ENCODE results near the gene MAGI1. TPM values are rescaled to one million over a fixed set of nuclear protein-coding genes. Genes with fewer than 3 reads are reported as not detected.
A peak's percentile ranks its signal among the peaks of the same experiment; 100 is the strongest.
"Not testable (repeated sequence)": the region's sequence is repeated elsewhere in the genome, so short reads cannot be mapped to it uniquely, and the experiment has no call there.

The MAGI1 gene
- total RNA-seq, 1 donor from 2014 or later: 33.1 TPM

DNA sequence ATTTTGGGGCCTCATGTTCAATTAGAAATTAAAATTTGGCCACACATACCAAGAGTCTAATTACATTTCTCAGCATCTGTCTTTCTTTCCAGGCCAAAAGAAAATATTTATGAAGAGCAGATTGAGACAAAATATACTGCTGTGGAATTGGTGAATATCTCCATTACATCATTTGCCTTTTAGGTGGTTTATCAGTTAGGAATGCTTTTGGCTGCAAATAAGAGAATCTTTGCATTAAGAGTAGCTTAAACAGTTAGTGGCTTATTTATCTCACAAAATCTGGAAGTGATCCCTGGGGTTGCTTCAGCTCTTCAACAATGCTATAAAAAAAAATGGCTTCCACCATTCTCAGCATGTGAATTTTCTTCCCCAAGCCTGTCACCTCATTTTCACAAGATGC is 308.7 kb downstream of the MAGI1 start:
- no peak for ATAC-seq
- intact Hi-C loops (cut with DNase I): loop anchor here (5.0 to 10.0 kb wide), 3 partner anchors 135 to 385 kb away; no protein-coding TSS in a partner anchor
- no peak for DNase-seq (ENCODE audit: missing footprints)

DNA sequence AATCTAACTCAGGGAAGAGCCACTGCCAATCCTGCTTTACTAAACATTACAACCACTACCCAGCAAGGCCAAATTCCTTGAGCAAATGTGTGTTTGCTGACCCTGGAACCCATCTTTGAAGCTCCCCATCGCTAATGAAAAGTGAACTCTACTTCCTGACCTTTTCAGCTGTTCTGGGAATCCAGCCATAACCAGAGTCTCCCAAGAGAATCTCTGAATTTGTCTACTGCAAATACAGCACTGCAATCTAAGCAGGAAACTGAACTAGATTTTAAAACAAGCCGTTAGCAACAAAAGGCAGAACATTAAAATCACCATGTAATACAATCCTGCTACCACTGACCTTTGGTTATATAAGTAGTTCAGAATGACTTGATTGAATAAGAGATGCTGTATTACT is 309.2 kb downstream of the MAGI1 start:
- DNase-seq (ENCODE audit: missing footprints): no peak
- intact Hi-C loops (cut with DNase I): no loop called here
- peak; percentile 77 for ATAC-seq

DNA sequence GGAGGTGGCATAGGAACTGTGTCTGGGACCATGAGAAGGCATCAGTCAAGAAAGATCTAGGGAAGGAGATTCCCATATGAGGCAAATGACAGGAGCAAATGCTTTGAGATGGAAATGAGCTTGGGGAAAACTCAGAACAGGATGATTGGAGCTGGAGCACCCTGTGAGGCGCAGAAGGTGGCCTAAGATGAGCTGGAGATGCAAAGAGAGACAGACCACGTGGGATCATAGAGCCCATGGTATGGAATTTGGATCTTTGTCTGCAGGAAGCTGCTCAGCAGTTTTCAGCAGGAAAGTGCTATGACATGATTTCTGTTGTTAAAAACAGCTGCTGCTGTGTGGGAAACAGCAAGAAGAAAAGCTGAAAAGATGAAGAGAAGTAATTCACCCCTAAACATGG is 310.6 kb downstream of the MAGI1 start:
- no peak for DNase-seq (ENCODE audit: missing footprints)
- ATAC-seq: no peak
- intact Hi-C loops (cut with DNase I): no loop called here

- DNase-seq (ENCODE audit: missing footprints): no peak
- intact Hi-C loops (cut with DNase I): no loop called here
- ATAC-seq: no peak
Observed at GRCh38 chr3:65723985-65724384, 314.7 kb downstream of the MAGI1 start.

GRCh38 chr3:65723011-65723410 is 315.7 kb downstream of the MAGI1 start:
- intact Hi-C loops (cut with DNase I): no loop called here
- no peak for DNase-seq (ENCODE audit: missing footprints)

DNA sequence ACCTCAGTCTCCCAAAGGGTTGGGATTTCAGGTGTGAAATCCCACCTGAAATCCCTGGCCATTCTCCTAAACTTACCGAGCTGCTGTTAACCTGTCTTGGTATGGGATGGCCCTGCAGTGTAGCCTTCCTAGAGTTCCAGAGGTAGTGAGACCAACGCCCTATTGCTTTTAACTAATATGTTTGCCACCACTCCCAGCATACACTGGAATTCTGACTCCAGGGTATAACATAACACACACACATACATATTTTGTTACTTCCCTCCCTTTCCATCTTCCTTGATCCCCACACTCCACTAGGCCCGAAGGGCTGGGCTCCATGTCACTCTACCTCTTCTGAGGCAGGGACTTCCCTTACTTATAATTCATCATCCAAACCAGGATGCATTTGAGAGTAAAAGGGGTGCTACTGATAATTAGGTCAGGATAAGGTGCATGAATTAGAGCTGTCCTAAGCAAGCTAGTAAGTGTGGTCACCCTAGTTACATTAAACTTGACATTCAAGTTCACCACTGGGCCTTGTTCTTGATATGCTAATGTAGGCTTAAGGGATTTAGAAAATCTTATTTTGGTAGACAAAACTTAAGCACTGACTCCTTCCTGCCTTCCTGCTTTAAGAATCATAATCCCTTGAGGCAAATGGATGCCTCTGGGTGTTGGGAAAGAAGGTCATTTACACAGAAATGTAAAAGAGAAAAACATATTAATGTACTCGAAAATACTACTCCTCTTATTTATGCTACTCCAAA is 317.6 kb downstream of the MAGI1 start:
- intact Hi-C loops (cut with DNase I): no loop called here
- ATAC-seq (no peak), DNase-seq (ENCODE audit: missing footprints) (no peak)

More at GRCh38 chr3:65723011-65723410, 315.7 kb downstream of the MAGI1 start:
- no peak for ATAC-seq

DNA sequence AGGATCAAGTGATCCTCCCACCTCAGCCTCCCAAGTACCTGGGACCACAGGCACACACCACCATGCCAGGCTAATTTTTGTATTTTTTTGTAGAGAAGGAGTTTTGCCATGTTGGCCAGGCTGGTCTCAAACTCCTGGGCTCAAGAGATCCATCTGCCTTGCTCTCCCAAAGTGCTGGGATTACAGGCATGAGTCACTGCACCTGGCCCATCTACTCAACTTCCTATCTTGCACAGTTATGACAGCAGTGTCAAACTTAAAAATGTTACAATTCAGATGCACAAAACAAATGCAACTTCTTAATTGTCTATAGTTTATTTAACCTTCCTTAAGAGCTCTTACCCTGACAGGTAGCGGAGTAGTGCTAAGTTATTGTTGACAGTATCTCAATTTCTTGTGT is 319.1 kb downstream of the MAGI1 start:
- ATAC-seq; DNase-seq (ENCODE audit: missing footprints); intact Hi-C loops (cut with DNase I): not testable (repeated sequence)

DNA sequence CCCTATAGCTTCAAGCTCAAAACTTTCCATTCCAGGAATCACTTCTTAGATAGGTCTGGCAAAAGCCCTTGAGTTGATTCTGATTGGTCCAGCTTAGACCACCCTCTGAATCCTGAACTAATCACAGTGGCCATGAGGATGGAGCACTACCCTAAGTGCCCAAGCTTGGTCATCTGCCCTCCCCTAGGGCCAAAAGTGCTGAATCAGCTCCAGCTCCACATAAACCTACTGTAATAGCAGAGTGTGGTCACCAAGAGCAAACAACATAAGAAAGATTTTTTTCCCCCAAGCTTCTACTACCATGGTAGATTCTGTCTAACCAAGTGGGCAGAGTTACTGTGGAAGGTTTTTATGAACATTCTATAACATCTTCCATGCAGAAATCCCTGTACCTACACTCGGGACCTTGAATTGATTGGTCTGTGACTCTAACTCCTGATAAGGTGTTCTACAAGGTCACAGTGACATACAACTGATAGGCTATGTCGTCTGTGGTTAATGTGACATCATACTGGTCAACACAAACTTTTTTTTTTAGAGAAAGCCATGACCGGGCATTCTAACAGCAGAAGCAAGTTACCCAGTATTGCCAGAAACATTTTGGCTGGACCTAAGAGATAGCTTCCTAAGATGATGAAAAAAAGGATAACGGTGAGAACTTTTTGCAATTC is 320.9 kb downstream of the MAGI1 start:
- ATAC-seq: no peak
- DNase-seq (ENCODE audit: missing footprints): no peak
- intact Hi-C loops (cut with DNase I): no loop called here

DNA sequence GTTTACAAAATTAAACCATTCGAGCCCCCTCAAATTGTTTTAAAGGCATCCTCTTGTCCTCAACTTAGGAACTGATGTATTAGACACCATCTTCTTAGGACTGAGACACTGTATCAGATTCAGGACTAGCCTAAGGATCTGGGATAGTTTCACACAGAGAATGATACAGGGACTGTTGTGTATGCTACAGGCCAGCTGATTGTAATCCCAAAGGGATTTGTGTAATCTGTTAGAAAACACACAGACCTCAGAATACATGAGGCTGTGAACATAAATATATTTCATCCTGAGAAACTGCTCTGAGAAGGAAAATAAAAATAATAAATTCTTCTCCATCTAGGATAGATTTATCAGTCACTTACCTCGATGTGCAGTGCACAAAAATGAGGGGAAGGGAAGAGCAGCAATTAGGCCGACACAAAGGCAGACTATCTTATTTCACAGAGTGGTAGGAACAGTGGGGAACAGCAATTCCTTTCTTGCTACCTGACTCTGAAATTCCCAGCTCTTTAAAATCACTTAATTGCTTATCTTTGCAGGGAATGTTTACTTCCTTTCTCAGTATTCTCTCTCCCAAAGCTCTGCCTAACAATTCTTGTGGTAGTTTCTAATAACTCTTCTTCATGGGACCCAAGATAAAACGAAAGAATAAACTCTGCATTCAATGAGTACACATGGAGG is 322.5 kb downstream of the MAGI1 start:
- intact Hi-C loops (cut with DNase I): no loop called here
- no peak for ATAC-seq
- no peak for DNase-seq (ENCODE audit: missing footprints)

- intact Hi-C loops (cut with DNase I): no loop called here
- peak; percentile 70 for ATAC-seq
- DNase-seq (ENCODE audit: missing footprints): no peak
Observed at GRCh38 chr3:65714134-65714533, 324.6 kb downstream of the MAGI1 start.

DNA sequence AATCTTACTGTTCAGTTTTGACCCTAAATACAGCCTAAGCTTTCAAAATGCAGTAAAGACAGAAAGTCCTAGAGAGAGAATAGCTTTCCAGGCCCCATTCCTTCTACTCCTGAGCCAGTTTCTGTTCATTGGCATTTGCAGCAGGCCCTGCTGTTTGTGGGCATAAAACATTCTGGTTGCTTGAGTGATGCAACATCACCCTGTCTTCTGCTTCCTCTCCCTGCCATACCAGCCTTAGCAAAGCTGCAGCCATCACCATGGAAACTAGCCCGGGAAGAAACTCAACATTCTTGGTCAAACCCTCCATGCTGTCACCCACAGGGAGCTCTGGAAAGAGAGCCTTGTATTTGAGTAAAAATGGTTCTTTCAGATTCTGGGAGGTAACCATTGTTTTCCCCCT is 325.7 kb downstream of the MAGI1 start:
- intact Hi-C loops (cut with DNase I): no loop called here
- ATAC-seq (no peak), DNase-seq (ENCODE audit: missing footprints) (no peak)

DNA sequence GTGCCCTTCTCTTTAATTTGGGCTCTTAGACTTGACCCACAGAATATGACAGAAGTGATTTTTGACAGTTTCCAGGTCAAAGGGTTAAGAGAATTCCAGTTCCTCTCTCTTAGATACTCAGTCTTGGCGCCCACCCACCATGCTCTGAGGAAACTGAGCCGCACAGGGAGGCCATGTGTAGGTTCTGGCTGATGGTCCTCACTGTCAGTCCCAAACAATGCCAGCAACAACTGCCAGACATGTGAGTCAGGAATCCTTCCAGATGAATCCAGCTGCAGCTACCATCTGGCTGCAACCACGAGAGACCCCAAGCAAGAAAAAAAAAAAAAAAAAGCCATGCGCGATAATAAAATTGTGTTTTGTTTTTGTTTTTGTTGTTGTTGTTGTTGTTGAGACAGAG is 326.6 kb downstream of the MAGI1 start:
- intact Hi-C loops (cut with DNase I): no loop called here
- no peak for DNase-seq (ENCODE audit: missing footprints)
- ATAC-seq: no peak

GRCh38 chr3:65706776-65707568 is 331.7 kb downstream of the MAGI1 start:
- ATAC-seq (no peak), DNase-seq (ENCODE audit: missing footprints) (no peak)
- intact Hi-C loops (cut with DNase I): no loop called here

DNA sequence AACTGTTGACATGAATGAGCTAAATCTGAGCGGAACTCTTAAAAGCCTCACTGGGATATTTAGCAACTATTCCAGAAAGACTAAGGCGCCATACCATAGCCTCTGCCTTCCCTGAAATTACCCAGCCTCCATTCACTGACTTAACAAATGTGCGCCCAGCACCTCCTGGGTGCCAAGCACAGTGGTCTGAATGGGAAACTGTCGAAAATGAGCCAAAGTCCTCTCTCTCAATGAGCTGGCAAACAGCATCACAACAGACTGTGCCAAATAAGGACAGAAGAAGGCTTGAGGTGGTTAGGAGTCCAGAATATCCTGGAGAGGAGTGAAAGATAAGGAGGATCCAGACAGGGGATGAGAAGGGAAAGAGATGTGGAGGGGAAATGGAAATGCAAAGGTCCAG is 332.4 kb downstream of the MAGI1 start:
- ATAC-seq (no peak), DNase-seq (ENCODE audit: missing footprints) (no peak)
- intact Hi-C loops (cut with DNase I): no loop called here

DNA sequence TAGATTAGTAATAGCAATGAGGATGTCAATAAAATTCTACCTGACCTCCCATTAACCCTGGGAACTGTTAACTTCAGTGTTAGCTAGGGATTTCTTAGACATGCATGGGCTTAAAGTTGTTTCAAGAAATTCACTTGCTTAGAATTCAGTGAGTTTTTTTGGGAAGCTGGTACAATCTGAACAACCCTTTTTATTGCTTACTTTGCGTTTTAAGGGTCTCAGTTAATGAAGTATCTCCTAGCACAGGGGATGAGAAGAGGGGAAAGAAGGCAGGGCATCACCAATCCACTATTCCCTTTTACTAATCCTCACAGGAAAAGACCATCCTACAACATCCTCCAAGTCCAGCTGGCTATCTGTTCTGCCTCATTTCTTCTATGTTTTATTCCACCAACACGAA is 334.9 kb downstream of the MAGI1 start:
- intact Hi-C loops (cut with DNase I): no loop called here
- no peak for DNase-seq (ENCODE audit: missing footprints)
- ATAC-seq: no peak

DNA sequence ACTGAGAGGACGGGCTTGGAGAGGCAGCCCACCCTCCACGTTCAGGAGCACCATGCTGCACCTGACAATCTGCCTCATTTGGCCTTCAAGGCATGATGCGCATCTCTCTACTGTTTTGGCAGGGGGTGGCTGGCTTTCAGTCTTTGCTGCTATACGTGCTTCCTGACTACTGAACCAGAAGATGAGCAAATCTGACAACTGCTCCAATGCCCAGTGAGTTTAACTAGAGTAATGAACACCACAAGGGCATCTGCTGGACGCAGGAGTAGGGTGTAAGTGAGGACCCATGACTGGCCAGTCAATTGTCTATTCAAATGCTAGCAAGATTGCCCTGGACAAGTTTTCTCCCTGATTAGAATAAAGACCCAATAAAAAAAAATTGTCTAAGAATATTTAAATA is 335.7 kb downstream of the MAGI1 start:
- no peak for ATAC-seq
- intact Hi-C loops (cut with DNase I): no loop called here
- no peak for DNase-seq (ENCODE audit: missing footprints)

DNA sequence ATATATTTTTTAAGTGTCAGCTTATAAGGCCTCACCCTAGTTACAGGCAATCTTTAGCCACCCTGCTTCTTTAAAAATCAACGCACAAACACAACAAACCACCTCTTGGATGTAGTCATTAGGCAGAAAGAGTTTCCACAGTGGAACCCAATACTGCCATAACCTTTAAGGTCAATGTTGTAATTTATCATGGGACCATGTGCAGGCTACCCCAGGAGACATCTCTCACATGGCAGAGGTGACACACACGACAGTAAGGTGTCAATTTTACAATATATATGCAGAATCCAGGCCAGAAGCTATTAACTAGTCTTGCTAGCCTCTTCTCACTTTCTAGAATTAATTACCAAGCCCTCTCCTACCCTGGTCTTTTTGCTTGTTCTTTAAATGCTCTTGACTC is 336.5 kb downstream of the MAGI1 start:
- ATAC-seq: no peak
- intact Hi-C loops (cut with DNase I): no loop called here

DNA sequence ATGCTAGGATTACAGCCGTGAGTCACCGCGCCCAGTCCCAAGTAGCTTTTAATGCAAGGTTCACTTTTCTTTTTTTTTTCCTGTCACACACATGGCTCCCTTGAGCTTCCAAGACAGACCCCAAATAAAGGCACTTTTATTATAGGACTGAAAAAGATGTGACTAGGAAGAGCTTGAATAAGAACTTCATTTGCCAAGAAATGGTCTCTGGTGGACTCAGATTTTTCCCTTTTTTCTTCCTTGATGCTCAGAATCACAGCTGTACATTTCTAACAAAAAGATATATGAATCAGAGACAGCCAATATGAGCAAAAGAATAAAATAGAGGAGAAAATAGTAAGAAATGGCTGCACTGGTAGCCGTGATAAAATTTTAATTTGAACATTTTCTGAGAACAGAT is 337.2 kb downstream of the MAGI1 start:
- DNase-seq (ENCODE audit: missing footprints): no peak
- ATAC-seq: no peak
- intact Hi-C loops (cut with DNase I): no loop called here

More for the DNA sequence above, 336.5 kb downstream of the MAGI1 start:
- DNase-seq (ENCODE audit: missing footprints): no peak

- no peak for DNase-seq (ENCODE audit: missing footprints)
- ATAC-seq: no peak
- intact Hi-C loops (cut with DNase I): no loop called here
Observed at GRCh38 chr3:65689436-65689835, 349.3 kb downstream of the MAGI1 start.

Data from Right ventricle myocardium inferior (tissue), 1 donor.